GM18951 (cell line): Measurements from ENCODE around the gene PTGER2.

ENCODE experiments used
- POLR2A ChIP-seq: IDR thresholded peaks from 4 replicates; pipeline ENCODE4 v1.6.1; 2011; ENCODE audit warnings: mild to moderate bottlenecking; ENCODE audit not compliant: insufficient read length, insufficient read depth; ENCODE audit errors: extremely low read depth
- in situ Hi-C: fragments of 300-500 bp; cut with MboI; formaldehyde crosslinking; loops from one replicate; pipeline ENCODE4 v1.12.0; 2022; ENCODE audit warnings: low sequenced_read_pairs, mixed read lengths, inconsistent platforms; ENCODE audit not compliant: unreplicated experiment

PTGER2 gene

DNA sequence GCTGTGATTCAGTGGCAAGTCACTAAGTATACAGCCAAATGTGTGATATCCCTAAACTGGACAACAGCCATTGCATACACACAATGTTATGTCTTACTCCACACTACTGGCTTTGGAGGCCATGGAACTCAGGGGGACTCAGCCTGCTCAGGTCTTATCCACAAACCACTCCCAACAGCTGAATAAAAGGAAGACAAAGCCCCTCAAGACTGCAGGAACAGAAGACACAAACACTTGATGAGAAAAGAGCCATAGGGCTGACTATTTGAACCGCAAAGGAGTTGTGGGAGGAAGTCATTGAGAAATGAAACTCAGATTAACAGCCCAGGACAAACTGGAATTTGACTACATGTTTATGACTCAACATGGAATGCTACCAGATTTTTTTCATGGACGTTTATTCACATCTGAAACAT lies 40.9 kb downstream of the PTGER2 start:
- no peak for TF ChIP-seq POLR2A
- in situ Hi-C loops = no loop called here

DNA sequence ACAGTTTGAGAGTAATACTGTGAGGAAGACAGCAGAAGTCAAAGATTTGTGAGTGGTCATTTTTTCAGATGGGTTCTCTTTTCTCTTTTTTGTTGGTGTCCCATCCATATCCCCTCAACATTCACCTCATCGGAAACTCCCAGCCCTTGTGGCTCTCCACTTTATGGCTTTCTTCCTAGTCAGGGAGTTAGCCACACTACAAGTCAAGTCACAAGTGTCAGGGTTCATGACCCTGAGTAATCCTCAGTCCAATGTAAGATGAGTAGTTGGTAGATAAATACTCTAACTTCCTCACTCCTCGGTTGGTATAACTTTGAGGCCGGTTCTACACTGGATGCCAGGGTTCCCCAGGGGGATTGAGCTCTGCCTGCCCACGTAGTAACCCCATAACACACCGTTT lies 41.4 kb downstream of the PTGER2 start:
- in situ Hi-C loops = no loop called here
- no peak for TF ChIP-seq POLR2A

DNA sequence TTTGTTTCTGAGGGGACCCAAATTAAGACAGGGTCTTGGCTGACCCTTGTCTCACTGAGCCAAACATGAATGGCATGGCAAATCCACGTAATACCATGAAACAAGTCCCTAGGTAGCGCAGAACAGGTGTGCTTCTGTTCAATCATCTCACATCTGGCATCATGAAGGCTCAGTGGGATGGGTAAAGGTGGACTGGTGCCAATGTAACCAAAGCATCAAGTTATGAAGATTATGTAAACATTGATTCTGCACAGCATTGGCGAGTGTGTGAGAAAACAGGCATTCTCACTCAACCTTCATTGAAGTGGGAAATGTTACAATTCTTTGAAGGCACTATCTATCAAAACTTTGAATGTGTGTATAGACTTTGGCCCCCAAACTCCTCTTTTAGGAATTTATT lies 41.9 kb downstream of the PTGER2 start:
- no peak for TF ChIP-seq POLR2A

DNA sequence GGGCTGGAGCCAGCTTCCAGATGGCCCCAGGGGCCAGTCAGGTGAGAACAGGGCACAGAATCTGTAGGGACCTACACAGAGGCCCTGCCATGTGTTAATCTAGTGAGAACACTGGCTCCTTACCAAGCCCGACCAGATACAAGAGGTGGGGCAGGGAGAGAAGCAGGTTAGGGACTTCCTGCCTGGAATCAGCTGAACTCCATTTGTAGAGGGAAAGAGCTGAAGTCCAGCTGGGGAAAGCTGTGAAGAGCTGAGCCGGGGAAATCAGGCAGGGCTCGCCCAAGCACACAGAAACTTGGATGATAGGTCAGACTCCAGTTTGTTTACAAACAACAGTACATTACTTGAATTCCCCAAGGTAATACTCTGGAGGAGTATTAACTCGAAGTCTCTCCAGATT lies 46.7 kb downstream of the PTGER2 start:
- in situ Hi-C loops = no loop called here
- no peak for TF ChIP-seq POLR2A

More for the DNA sequence above, 41.9 kb downstream of the PTGER2 start:
- in situ Hi-C loops = no loop called here

DNA sequence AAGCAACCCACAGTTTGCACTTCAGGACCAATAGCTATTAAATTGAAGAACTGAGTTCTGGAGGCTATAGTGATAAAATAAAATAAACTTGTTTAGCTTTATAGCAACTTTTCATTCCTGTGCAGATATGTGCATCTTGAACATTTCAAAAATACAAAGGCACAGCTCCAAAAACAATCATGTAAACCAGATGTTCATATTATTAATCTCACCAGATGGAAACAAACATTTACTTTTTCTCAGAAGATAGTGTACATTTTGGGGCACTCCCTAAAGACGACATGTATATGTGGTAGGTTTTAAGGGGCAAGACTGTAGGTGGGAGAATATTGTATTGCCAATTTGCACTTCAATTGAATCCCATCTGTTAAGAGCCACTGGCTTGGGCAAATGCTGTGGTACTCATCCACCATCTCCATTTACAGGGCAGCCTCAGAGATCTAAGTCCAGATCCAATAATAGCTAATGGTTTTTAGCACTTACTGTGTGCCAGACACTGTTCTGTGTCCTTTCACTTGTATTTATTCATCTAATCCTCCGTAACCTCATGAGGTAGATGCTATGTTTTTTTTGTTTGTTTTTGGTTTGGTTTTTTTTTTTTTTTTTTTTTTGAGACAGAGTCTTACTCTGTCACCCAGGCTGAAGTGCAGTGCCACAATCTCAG lies 49.1 kb downstream of the PTGER2 start:
- in situ Hi-C loops = no loop called here

DNA sequence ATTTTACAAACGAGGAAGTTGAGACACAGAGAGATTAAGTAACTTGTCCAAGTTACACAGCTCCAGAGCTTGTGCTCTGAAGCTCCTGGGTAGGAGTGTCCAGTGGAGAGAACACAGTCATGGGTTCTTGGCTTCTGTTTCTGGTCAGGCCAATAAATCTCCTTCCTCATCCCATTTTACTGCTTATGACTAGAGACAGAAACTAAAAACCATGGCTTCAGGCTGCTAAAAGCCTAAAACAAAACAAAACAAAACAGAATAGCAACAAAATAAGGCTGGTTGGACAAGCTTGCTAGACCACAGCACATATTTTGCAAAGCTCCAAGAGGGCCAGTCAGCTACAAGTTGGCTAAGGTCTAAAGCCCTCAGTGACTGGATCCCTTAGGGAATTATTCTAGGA lies 49.8 kb downstream of the PTGER2 start:
- no peak for TF ChIP-seq POLR2A
- in situ Hi-C loops = no loop called here

More for the DNA sequence above, 49.1 kb downstream of the PTGER2 start:
- TF ChIP-seq POLR2A = no peak

DNA sequence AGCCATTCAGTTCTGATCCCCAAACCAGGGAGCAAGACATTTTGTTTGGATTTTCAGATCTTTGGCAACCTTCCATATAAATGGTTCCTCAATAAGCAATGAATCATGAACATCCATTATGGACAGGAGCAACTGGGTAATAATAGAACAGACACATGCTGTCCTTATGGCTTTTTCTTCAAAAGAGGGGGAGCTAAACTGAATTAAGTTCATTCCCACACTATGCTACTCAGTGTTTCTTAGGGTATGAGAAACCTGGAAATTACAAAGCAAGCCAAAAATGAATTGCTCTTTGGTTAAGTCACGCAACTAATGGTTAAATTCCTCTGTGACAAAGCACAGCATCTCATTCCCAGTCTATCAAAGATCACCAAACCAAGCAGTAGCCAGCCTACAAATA lies 51.0 kb downstream of the PTGER2 start:
- no peak for TF ChIP-seq POLR2A
- in situ Hi-C loops = no loop called here

DNA sequence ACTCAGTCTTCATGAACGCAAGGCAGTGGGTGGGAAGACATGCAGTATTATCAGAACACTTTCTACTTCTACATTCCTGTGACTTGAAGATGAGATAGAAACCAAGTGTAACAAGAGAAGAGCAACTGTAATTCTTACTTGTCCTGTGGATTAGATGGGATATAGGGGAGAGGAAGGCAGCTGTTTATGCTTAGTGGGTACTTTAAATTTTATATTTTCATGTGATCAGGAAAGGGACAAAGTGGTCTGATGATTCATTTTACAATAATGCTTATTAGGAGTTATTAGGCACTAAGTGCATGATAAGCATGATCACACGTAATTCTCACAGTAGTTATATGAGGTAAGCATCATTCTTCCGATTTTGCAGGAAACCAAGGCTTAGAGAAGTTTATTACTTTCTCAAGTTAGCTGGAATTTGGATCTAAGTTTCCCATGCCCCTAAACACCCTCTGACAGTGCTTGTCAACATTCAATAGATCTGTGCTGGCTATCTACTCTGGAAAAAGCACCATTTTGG lies 52.7 kb downstream of the PTGER2 start:
- no peak for TF ChIP-seq POLR2A
- in situ Hi-C loops = no loop called here

DNA sequence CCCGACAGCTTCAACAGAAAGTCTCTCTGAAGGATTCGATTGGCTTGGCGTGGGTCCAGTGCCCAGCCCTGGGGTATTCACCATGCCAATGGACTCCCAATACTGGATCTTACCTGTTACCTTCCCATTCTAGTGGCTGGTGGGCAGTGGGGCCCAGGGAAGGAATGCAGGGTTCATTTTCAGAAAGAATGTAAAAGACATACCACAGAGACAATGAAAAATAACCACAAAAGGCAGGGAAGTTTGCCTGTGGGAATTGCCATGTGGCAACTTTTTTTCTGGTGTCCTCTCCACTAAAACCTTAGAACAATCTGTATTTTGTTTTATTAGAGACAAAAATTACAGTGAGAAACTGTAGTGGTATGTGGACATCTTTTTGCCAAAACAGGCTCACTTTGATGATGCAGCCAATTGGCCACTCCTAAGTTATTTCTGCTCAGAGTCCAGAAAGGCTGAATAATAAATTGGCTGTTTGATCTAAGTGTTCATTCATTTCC lies 55.2 kb downstream of the PTGER2 start:
- in situ Hi-C loops = no loop called here
- TF ChIP-seq POLR2A = no peak

DNA sequence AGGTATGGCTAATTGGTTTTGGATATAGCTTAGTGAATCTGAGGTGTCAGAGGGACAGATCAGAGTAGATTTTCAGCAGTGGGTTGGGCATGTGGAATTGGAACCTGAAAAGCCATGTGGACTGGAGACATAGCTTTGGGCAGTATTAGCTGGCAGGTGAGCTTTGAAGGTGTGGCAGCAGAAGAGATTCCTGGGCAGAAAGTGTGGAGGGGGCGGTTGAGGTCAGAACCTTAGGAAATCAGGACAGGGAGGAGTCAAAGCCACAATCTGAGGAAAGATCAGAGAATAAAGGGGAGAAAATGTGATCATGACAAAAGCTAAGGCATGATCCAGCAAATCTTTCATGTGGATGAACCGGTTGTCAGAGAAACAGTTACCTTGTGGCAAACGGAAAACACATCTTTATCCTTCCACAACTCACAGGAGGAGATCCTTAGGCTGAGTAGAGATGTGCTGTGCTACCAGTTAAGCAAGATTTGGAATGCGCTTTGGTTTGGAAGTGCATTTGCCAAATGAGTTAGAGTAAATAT lies 56.4 kb downstream of the PTGER2 start:
- in situ Hi-C loops = no loop called here
- TF ChIP-seq POLR2A = no peak

DNA sequence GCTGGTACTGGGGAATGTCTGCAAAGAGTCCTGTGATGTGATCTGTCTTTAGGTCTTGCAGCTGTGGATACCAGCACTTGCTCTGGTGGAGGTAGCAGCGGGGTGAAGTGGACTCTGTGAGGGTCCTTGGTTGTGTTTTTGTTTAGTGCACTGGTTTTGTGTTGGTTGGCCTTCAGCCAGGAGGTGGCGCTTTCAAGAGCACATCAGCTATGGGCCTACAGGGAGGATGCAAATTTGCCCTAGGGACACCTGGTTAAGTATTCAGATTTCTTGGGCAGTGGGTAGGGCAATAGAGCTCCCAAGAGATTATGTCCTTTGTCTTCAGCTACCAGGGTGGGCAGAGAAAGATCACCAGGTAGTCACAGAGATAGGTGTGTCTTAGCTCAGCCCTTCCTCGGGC lies 63.8 kb downstream of the PTGER2 start:
- in situ Hi-C loops = no loop called here
- TF ChIP-seq POLR2A = no peak
